MM.1S (cell line): ENCODE data around the gene CDK8.

Source experiments
- CTCF ChIP-seq: fragments of 300-600 bp; sonication (generic); IDR thresholded peaks from 2 replicates; pipeline ENCODE4 v1.5.1; 2016; ENCODE audit warnings: antibody characterized with exemption, low read length, mixed read lengths
- EZH2phosphoT487 ChIP-seq: fragments of 300-600 bp; sonication (generic); IDR thresholded peaks from 2 replicates; pipeline ENCODE4 v1.6.1; 2018; ENCODE audit warnings: antibody characterized with exemption, low read length

- TF ChIP-seq CTCF (no peak), EZH2phosphoT487 (no peak)
These were observed 188.6 kb downstream of the CDK8 start for GRCh38 chr13:26442541-26442940.
